Liver (tissue), 3 donors: ENCODE measurements around the gene KIF4B.

Experiments
- CTCF ChIP-seq: fragments of 150-350 bp; IDR thresholded peaks from 2 replicates; pipeline ENCODE4 v1.5.1; 2017; ENCODE audit warnings: improper control_type of control experiment, low read depth, low read length; ENCODE audit not compliant: missing input control
- FOXA1 ChIP-seq: IDR thresholded peaks from 2 replicates; pipeline ENCODE4 v1.6.1; 2016; ENCODE audit warnings: antibody characterized with exemption
- FOXA2 ChIP-seq: IDR thresholded peaks from 2 replicates; pipeline ENCODE4 v1.6.1; 2016; ENCODE audit warnings: antibody characterized with exemption
- GABPA ChIP-seq, 2 donors: IDR thresholded peaks in 1 of 2; conservative IDR thresholded peaks in 1 of 2; 2 replicates each; pipeline ENCODE4 v1.6.1; 2016; ENCODE audit warnings: antibody characterized with exemption in 2 of 2, mild to moderate bottlenecking in 1 of 2, moderate library complexity in 1 of 2
- MAX ChIP-seq: IDR thresholded peaks from 2 replicates; pipeline ENCODE4 v1.6.1; 2016; ENCODE audit warnings: antibody characterized with exemption
- RAD21 ChIP-seq, 2 donors: IDR thresholded peaks; 2 replicates each; pipeline ENCODE4 v1.6.1; 2016; ENCODE audit warnings: antibody characterized with exemption in 2 of 2, mild to moderate bottlenecking in 2 of 2
- REST ChIP-seq: IDR thresholded peaks from 2 replicates; pipeline ENCODE4 v1.6.1; 2016; ENCODE audit warnings: antibody characterized with exemption, mild to moderate bottlenecking
- TAF1 ChIP-seq: conservative IDR thresholded peaks from 2 replicates; pipeline ENCODE4 v1.6.1; 2016; ENCODE audit warnings: antibody characterized with exemption, mild to moderate bottlenecking
- YY1 ChIP-seq: IDR thresholded peaks from 2 replicates; pipeline ENCODE4 v1.6.1; 2016; ENCODE audit warnings: antibody characterized with exemption, mild to moderate bottlenecking
- TF ChIP-seq, protein P1 (sequence below): IDR thresholded peaks from 2 replicates; pipeline ENCODE4 v1.6.1; 2016; ENCODE audit warnings: antibody characterized with exemption
- donor health status: healthy.
- donor health status: healthy.

GRCh38 chr5:155047818-155048217 lies 34.3 kb downstream of the KIF4B start:
- TF ChIP-seq CTCF (no peak), TAF1 (no peak), YY1 (no peak), RAD21 (IDR thresholded peaks at IDR 0.05) (no peak), REST (no peak), FOXA1 (no peak), GABPA (IDR thresholded peaks at IDR 0.05 in 1 of 2, conservative IDR thresholded peaks at IDR 0.05 in 1 of 2) (no peak), MAX (no peak), FOXA2 (no peak)
- TF ChIP-seq, protein P1, sequence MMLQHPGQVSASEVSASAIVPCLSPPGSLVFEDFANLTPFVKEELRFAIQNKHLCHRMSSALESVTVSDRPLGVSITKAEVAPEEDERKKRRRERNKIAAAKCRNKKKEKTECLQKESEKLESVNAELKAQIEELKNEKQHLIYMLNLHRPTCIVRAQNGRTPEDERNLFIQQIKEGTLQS, result no peak
